Neural cell (in vitro differentiated cells): ENCODE data around the gene SEC24C. TPM values are rescaled to one million over a fixed set of nuclear protein-coding genes. Genes with fewer than 3 reads are reported as not detected.
"Not testable (repeated sequence)": the region's sequence is repeated elsewhere in the genome, so short reads cannot be mapped to it uniquely, and the experiment has no call there.

Experiments
- H2AFZ ChIP-seq: fragments of 200-600, 300-800 bp; sonication (generic), shearing (Covaris generic); 2 replicates; pipeline ENCODE4 v1.6.0; 2014; ENCODE audit warnings: low read depth, mild to moderate bottlenecking, antibody characterized with exemption, low read length, moderate library complexity
- H3F3A ChIP-seq: fragments of 200-600 bp; shearing (Covaris generic); 2 replicates; pipeline ENCODE4 v1.6.1; 2016; ENCODE audit warnings: mild to moderate bottlenecking, moderate library complexity, mixed read lengths, antibody characterized with exemption, low read length; ENCODE audit not compliant: insufficient read depth, poor library complexity, severe bottlenecking
- H3K27ac ChIP-seq: fragments of 200-600, 300-800 bp; sonication (generic), shearing (Covaris generic); 2 replicates; pipeline ENCODE4 v1.5.1; 2014; ENCODE audit warnings: mild to moderate bottlenecking, low read length, moderate library complexity
- H3K27me3 ChIP-seq: fragments of 300-800, 200-600 bp; sonication (generic), shearing (Covaris generic); 2 replicates; pipeline ENCODE4 v1.6.0; 2014; ENCODE audit warnings: mild to moderate bottlenecking, low read depth, low read length, moderate library complexity; ENCODE audit not compliant: insufficient read depth
- H3K36me3 ChIP-seq: fragments of 300-800, 200-600 bp; sonication (generic), shearing (Covaris generic); 2 replicates; pipeline ENCODE4 v1.5.1; 2014; ENCODE audit warnings: mild to moderate bottlenecking, antibody characterized with exemption, low read length, moderate library complexity; ENCODE audit not compliant: insufficient read depth
- H3K4me2 ChIP-seq: fragments of 300-800, 200-600 bp; sonication (generic), shearing (Covaris generic); 2 replicates; pipeline ENCODE4 v1.6.0; 2014; ENCODE audit warnings: mild to moderate bottlenecking, low read length
- H3K4me3 ChIP-seq: fragments of 300-800, 200-600 bp; sonication (generic), shearing (Covaris generic); 2 replicates; pipeline ENCODE4 v1.5.1; 2014; ENCODE audit warnings: mild to moderate bottlenecking, low read length, moderate library complexity
- H3K79me2 ChIP-seq: fragments of 200-600 bp; shearing (Covaris generic); replicated peaks from 2 replicates; pipeline ENCODE4 v1.6.0; 2014; ENCODE audit warnings: mild to moderate bottlenecking, low read length, moderate library complexity; ENCODE audit not compliant: insufficient read depth
- H3K9ac ChIP-seq: fragments of 300-800, 200-600 bp; sonication (generic), shearing (Covaris generic); 2 replicates; pipeline ENCODE4 v1.6.1; 2016; ENCODE audit warnings: mild to moderate bottlenecking, low read length, mixed read lengths
- H3K9me2 ChIP-seq: fragments of 200-600 bp; shearing (Covaris generic); 2 replicates; pipeline ENCODE4 v1.6.1; 2016; ENCODE audit warnings: mild to moderate bottlenecking, low read length, mixed read lengths; ENCODE audit not compliant: insufficient read depth
- H3K9me3 ChIP-seq: fragments of 200-600, 300-800 bp; sonication (generic), shearing (Covaris generic); 2 replicates; pipeline ENCODE4 v1.6.1; 2016; ENCODE audit warnings: mild to moderate bottlenecking, mixed run types, low read length, moderate library complexity, mixed read lengths
- H4K20me1 ChIP-seq: fragments of 200-600 bp; shearing (Covaris generic); 2 replicates; pipeline ENCODE4 v1.6.1; 2016; ENCODE audit warnings: mild to moderate bottlenecking, mixed run types; ENCODE audit not compliant: insufficient read depth
- CTCF ChIP-seq: fragments of 450-650 bp; IDR thresholded peaks from 2 replicates; pipeline ENCODE4 v1.5.1; 2014; ENCODE audit warnings: antibody characterized with exemption, mild to moderate bottlenecking, moderate library complexity; ENCODE audit not compliant: poor library complexity, severe bottlenecking
- EP300 ChIP-seq: fragments of 450-650 bp; conservative IDR thresholded peaks from 2 replicates; pipeline ENCODE4 v1.6.1; 2014; ENCODE audit warnings: antibody characterized with exemption, mild to moderate bottlenecking, moderate library complexity; ENCODE audit not compliant: poor library complexity, severe bottlenecking
- EZH2 ChIP-seq: fragments of 200-600, 300-800 bp; shearing (Covaris generic), sonication (generic); IDR thresholded peaks from 2 replicates; pipeline ENCODE4 v1.6.1; 2014; ENCODE audit warnings: antibody characterized with exemption, low read length, borderline replicate concordance, mild to moderate bottlenecking; ENCODE audit not compliant: insufficient read depth, poor library complexity, severe bottlenecking
- MXI1 ChIP-seq: fragments of 450-650 bp; conservative IDR thresholded peaks from 2 replicates; pipeline ENCODE4 v1.6.1; 2014; ENCODE audit warnings: antibody characterized with exemption, mild to moderate bottlenecking; ENCODE audit not compliant: poor library complexity, severe bottlenecking
- POLR2AphosphoS5 ChIP-seq: IDR thresholded peaks from 2 replicates; pipeline ENCODE4 v1.6.1; 2012
- RAD21 ChIP-seq: fragments of 450-650 bp; conservative IDR thresholded peaks from 2 replicates; pipeline ENCODE4 v1.6.1; 2014; ENCODE audit warnings: antibody characterized with exemption, mild to moderate bottlenecking, moderate library complexity
- REST ChIP-seq: IDR thresholded peaks from 2 replicates; pipeline ENCODE4 v1.6.1; 2012; ENCODE audit warnings: borderline replicate concordance
- SMC3 ChIP-seq: fragments of 450-650 bp; conservative IDR thresholded peaks from 2 replicates; pipeline ENCODE4 v1.6.1; 2014; ENCODE audit warnings: antibody characterized with exemption, mild to moderate bottlenecking, moderate library complexity; ENCODE audit not compliant: poor library complexity
- TAF1 ChIP-seq: IDR thresholded peaks from 2 replicates; pipeline ENCODE4 v1.6.1; 2012; ENCODE audit warnings: low read depth
- polyA minus RNA-seq: library from RNA; depleted of rRNA, polyadenylated mRNA; stranded (reverse); fragments of >200 nt; gene quantifications from 2 replicates; pipeline ENCODE4 v1.2.3, GENCODE V29; 2014
- polyA plus RNA-seq: library from polyadenylated mRNA; depleted of rRNA; stranded (reverse); fragments of >200 nt; gene quantifications from 2 replicates; pipeline ENCODE4 v1.2.3, GENCODE V29; 2014

Gene SEC24C
- polyA plus RNA-seq (43.0 and 44.8 TPM in 2 replicates), polyA minus RNA-seq (67.4 and 82.5 TPM in 2 replicates)

- H3K79me2 ChIP-seq = peaks cover 25% of the 10 kb centered on the region
- H3K27me3 ChIP-seq = no peaks in the 10 kb centered on the region
- peak within 1 kb of the TSS; percentile 35 for H2AFZ ChIP-seq
- H3F3A ChIP-seq = no peaks in the 10 kb centered on the region
- peak; percentile 89 for TF ChIP-seq TAF1
- no peak for TF ChIP-seq SMC3
- TF ChIP-seq POLR2AphosphoS5 = peak; percentile 88
- no peak for TF ChIP-seq EZH2
- peak; percentile 84 for TF ChIP-seq EP300
- TF ChIP-seq CTCF = peak; percentile 21
- TF ChIP-seq MXI1 = peak; percentile 75
- TF ChIP-seq RAD21 = no peak
- TF ChIP-seq REST = peak; percentile 64
- no peaks in the 10 kb centered on the region for H3K36me3 ChIP-seq
- peak within 1 kb of the TSS; percentile 79 for H3K4me3 ChIP-seq
- H3K9ac ChIP-seq = peak within 1 kb of the TSS; percentile 84
- peak within 1 kb of the TSS; percentile 99 for H3K4me2 ChIP-seq
- no peaks in the 10 kb centered on the region for H3K9me2 ChIP-seq
- no peaks in the 10 kb centered on the region for H4K20me1 ChIP-seq
- peak within 1 kb of the TSS; percentile 96 for H3K27ac ChIP-seq
- H3K9me3 ChIP-seq = no peaks in the 10 kb centered on the region
These were observed at the start of gene SEC24C for GRCh38 chr10:73743905-73744663. SEC24C (plus strand) TSS chr10:73744372; CDS start chr10:73746833, 2,461 bp downstream.

GRCh38 chr10:73695302-73695701 lies 48.9 kb upstream of the SEC24C start:
- not testable (repeated sequence) for H3K4me2 ChIP-seq, H4K20me1 ChIP-seq, H3K27me3 ChIP-seq

GRCh38 chr10:73697675-73698159 lies 46.5 kb upstream of the SEC24C start, which contains the start of gene AGAP5:
AGAP5 (minus strand) TSS chr10:73698109; CDS start chr10:73697755, 354 bp downstream.
- not testable (repeated sequence) for H3F3A ChIP-seq, H3K9ac ChIP-seq, H3K9me3 ChIP-seq, H3K4me3 ChIP-seq, H3K27ac ChIP-seq, H3K79me2 ChIP-seq, H2AFZ ChIP-seq, H3K9me2 ChIP-seq, H3K27me3 ChIP-seq, H3K36me3 ChIP-seq, H4K20me1 ChIP-seq, H3K4me2 ChIP-seq

More at GRCh38 chr10:73695302-73695701, 48.9 kb upstream of the SEC24C start:
- not testable (repeated sequence) for H3K9me2 ChIP-seq, H3K27ac ChIP-seq, H2AFZ ChIP-seq, H3K9me3 ChIP-seq, H3K9ac ChIP-seq, H3K4me3 ChIP-seq, H3F3A ChIP-seq, H3K36me3 ChIP-seq, H3K79me2 ChIP-seq

- H2AFZ ChIP-seq, H3K27ac ChIP-seq, H3K9me3 ChIP-seq, H4K20me1 ChIP-seq, H3F3A ChIP-seq, H3K9ac ChIP-seq, H3K27me3 ChIP-seq, H3K36me3 ChIP-seq, H3K4me3 ChIP-seq, H3K79me2 ChIP-seq, H3K4me2 ChIP-seq, H3K9me2 ChIP-seq: not testable (repeated sequence)
These were observed 45.4 kb upstream of the SEC24C start for GRCh38 chr10:73698819-73699218.

- not testable (repeated sequence) for H2AFZ ChIP-seq, H3K27me3 ChIP-seq, H3K4me3 ChIP-seq, H3F3A ChIP-seq, H3K27ac ChIP-seq, H3K79me2 ChIP-seq, H3K9ac ChIP-seq, H3K9me2 ChIP-seq, H3K4me2 ChIP-seq, H3K36me3 ChIP-seq, H3K9me3 ChIP-seq, H4K20me1 ChIP-seq
These were observed 40.2 kb upstream of the SEC24C start for GRCh38 chr10:73703924-73704323.
